HUES6 (cell line): ENCODE measurements around the gene ZNF302.

Source experiments
- H3K27ac ChIP-seq: 2 replicates; pipeline ENCODE4 v1.7.0; 2013; ENCODE audit warnings: low read depth, mild to moderate bottlenecking, low read length, inconsistent platforms
- H3K27me3 ChIP-seq: 2 replicates; pipeline ENCODE4 v1.6.1; 2013; ENCODE audit warnings: low read length; ENCODE audit not compliant: control insufficient read depth, insufficient read depth
- H3K36me3 ChIP-seq: 2 replicates; pipeline ENCODE4 v1.6.1; 2013; ENCODE audit warnings: low read length; ENCODE audit not compliant: control insufficient read depth, insufficient read depth
- H3K4me1 ChIP-seq: 2 replicates; pipeline ENCODE4 v1.6.1; 2013; ENCODE audit warnings: low read length; ENCODE audit not compliant: control insufficient read depth, insufficient read depth
- H3K4me3 ChIP-seq: 2 replicates; pipeline ENCODE4 v1.5.1; 2013; ENCODE audit warnings: low read depth, low read length
- H3K9ac ChIP-seq: one replicate; pipeline ENCODE4 v1.6.1; 2013; ENCODE audit warnings: mild to moderate bottlenecking, low read length
- H3K9me3 ChIP-seq: 2 replicates; pipeline ENCODE4 v1.6.1; 2013; ENCODE audit warnings: low read depth, low read length; ENCODE audit not compliant: control insufficient read depth, insufficient read depth

The ZNF302 gene

DNA sequence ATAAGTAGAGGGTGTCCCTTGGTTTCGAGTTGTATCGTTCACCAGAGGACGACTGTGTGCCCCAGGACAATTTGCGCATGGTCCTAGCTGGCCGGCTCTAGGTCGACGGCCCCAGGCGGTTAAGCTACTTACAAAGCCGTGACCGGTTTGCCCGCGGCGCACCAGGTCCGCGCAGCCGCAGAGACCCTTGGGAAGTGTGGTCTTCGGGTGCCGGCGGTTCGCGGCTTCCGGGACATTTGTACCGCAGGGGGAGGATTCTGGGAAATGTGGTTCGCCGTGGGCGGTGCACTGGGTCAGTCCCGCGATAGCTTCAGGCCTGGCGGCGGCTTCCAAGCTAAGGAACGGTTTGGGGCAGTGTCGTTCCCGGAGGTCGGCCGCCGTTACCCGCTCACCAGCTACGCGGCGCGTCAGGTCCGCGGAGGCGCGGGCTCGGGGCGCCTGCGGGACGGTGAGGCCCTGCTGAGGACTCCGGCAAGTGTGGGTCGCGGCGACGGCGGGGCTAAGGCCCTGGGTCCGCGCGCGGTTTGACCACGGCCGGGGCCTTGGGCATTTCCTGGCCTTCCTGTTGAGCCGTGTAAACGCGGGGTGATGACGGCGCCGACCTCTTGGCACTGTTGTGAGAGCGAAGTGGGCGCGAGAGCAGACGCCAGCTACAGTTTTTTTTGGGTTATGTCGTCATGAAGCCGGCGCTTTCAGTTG, at the start of gene ZNF302:
ZNF302 (plus strand) TSS at position 293 of the 699 bp plus-strand sequence. CDS start 1,127 bp downstream, outside the sequence.
- H3K27me3 ChIP-seq = peaks cover under 1% of the 10 kb centered on the region; the same call in 1 of the 2 replicates

DNA sequence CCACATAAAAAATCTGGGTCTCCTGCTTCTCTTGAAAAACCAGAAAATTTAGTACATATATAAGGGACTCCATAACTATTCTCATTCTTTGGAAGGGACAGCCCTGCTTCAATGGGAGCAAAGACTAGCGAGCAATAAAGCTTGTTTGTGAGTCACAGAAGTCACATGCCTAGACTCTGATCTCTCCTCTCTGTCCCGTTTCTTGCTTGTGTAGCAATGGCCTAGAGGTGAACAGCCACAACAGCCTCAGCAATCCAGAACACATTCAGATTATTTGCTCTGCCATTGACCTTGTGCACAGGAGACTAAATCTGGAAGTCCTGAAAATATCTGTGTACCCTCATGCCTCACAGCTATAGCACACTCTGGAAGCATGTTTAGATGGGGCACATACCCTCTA, 43.7 kb upstream of the ZNF302 start:
- Histone ChIP-seq H3K27ac (no peak overlapping the region), H3K4me1 (no peaks in the 10 kb centered on the region), H3K27me3 (no peaks in the 10 kb centered on the region), H3K36me3 (no peaks in the 10 kb centered on the region), H3K9ac (no peak overlapping the region), H3K9me3 (peaks cover 34% of the 10 kb centered on the region), H3K4me3 (no peak overlapping the region)

More for the DNA sequence above, at the start of gene ZNF302:
- Histone ChIP-seq H3K36me3 (peaks cover 31% of the 10 kb centered on the region), H3K27ac (peak within 1 kb of the TSS; percentile 92), H3K9me3 (peaks cover 3% of the 10 kb centered on the region; the same call in 1 of the 2 replicates), H3K4me1 (no peaks in the 10 kb centered on the region), H3K4me3 (peak within 1 kb of the TSS; percentile 95), H3K9ac (peak within 1 kb of the TSS; percentile 93)

DNA sequence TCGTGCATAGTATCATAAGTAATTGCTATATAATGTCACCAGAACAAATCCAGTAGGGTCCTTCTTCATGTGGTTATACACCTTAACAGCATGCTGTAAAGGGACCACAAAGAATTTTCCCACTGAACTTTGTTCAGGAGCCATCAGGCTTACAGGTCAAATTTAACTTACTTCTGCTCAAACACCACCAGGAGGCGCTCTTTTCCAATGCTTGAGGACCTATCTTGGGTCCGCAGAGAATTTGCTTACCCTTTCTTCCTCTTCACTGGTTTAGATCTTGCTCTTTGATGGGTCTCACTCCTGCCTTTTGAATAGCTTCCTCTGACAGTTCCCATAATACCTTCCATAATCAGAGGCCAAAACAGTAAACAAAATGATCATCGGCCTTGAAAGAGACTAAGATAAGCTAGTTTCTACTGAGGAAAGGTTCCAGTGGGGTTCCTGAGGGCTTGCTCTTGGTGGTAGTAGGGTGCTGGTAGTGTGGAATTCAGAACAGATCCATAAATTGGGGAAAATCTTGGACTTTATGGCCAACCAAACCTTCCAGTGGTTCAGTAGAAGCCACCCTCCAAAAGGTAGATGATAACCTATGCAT, 37.9 kb upstream of the ZNF302 start:
- Histone ChIP-seq H3K9ac (no peak overlapping the region), H3K4me1 (no peaks in the 10 kb centered on the region), H3K27ac (no peak overlapping the region), H3K9me3 (peaks cover 16% of the 10 kb centered on the region), H3K4me3 (no peak overlapping the region), H3K27me3 (no peaks in the 10 kb centered on the region), H3K36me3 (no peaks in the 10 kb centered on the region)

DNA sequence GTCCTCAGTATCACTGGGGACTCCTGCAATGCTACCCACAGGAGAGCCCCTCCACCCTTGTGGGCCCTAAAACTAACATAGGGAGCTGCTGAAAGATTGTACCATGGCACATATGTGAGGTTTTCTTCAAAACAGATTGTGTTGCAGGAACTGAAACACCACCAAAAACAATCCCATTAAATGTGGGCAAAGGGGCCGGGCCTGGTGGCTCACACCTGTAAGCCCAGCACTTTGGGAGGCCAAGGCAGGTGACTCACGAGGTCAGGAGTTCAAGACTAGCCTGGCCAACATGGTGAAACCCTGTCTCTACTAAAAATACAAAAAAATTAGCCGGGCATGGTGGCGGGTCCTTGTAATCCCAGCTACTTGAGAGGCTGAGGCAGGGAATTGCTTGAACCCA, 35.2 kb upstream of the ZNF302 start:
- Histone ChIP-seq H3K9ac (no peak overlapping the region), H3K4me3 (no peak overlapping the region), H3K36me3 (no peaks in the 10 kb centered on the region), H3K27me3 (no peaks in the 10 kb centered on the region), H3K4me1 (no peaks in the 10 kb centered on the region), H3K9me3 (no peaks in the 10 kb centered on the region), H3K27ac (no peak overlapping the region)

DNA sequence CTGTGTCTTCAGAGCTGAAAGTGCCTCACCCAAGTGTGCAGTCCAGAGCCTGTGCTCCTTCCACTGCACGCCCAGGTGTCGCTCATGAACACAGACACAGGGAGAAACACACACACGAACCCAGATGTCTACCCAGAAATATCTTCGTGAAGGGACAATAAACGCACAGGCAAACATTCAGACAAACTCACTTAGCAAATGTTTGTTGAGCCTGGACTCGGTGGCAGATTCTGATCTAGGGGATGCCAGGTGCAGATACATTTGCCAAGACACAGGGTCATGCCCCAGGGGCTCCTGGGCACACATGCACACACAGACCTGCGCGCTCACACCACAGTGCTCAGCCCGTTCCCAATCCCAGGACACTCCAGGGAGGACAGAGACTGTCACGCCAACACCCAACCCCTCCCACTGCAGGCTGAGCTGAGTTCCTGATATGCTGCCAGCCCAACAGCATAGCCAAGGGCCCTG, 32.5 kb upstream of the ZNF302 start:
- Histone ChIP-seq H3K4me3 (no peak overlapping the region), H3K27me3 (no peaks in the 10 kb centered on the region), H3K4me1 (no peaks in the 10 kb centered on the region), H3K9me3 (peaks cover 4% of the 10 kb centered on the region; the same call in 1 of the 2 replicates), H3K36me3 (no peaks in the 10 kb centered on the region), H3K27ac (no peak overlapping the region), H3K9ac (no peak overlapping the region)

DNA sequence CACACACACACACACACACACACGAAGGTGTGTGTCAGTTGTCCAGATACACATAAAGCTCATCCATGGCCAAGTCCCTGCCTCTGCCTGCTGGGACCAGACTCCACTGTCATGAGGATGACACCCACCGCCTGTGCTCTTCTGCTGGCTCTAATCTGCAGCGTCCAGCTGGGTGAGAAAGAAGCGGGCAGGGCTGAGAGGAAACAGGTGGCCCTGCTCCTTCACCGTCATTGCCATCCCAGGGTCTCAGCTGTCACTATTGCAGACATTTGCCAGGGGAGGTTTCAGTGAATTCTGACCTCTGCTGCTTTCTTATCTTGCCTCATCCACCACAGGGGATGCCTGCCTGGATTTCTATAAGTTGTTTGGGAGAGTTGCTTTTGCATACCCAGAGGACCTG, 31.9 kb upstream of the ZNF302 start:
- no peaks in the 10 kb centered on the region for H3K27me3 ChIP-seq
- H3K36me3 ChIP-seq = no peaks in the 10 kb centered on the region
- H3K4me1 ChIP-seq = no peaks in the 10 kb centered on the region
- H3K9me3 ChIP-seq = peaks cover 4% of the 10 kb centered on the region; the same call in 1 of the 2 replicates
- no peak overlapping the region for H3K27ac ChIP-seq
- H3K9ac ChIP-seq = no peak overlapping the region
- H3K4me3 ChIP-seq = no peak overlapping the region

DNA sequence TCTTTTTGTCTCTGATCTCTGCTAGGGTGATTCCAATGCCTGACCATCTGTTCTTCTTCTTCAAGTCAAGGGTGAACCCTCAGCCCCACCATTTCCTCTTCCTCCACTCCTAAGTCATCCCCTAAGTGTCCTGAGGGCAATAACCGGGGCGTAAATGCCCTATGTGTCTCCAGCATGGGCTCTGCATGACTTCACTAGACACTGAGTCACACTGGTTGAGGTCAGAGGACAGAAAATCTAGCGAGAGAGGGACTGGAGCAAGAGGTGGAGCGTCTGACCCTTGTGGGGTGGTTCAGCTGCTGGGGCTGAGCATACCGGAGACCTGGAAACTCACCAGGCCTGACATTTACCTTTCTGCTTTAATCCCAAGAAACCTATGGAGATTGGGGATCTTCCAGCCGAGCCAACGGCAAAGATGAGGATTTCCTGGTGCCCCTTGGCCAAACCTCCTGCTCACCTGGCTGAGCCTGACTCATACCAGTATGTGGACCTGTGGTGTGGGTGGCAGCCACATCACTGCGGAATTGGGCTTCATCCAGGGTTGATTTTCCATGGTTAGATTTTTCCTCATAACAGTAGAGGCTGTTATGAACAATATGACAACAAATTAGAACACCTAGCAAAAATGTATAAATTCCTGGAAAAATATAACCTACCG, 27.5 kb upstream of the ZNF302 start:
- Histone ChIP-seq H3K36me3 (no peaks in the 10 kb centered on the region), H3K27me3 (no peaks in the 10 kb centered on the region), H3K4me3 (no peak overlapping the region), H3K9ac (no peak overlapping the region), H3K4me1 (no peaks in the 10 kb centered on the region), H3K9me3 (peaks cover 19% of the 10 kb centered on the region), H3K27ac (no peak overlapping the region)

DNA sequence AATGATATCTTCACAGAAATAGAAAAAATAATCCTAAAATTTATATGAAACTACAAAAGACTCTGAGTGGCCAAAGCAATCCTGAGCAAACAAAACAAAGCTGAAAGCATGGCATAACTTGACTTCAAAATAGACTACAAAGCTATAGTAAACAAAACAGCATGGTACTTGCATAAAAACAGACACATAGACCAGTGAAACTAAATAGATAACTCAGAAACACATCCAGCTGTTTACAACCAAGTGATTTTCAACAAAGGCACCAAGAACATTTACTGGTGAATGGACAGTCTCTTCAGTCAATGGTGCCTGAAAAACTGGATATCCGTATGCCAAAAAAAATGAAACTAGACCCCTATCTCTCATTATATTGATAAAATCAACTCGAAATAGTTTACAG, 25.7 kb upstream of the ZNF302 start:
- no peak overlapping the region for H3K27ac ChIP-seq
- no peaks in the 10 kb centered on the region for H3K4me1 ChIP-seq
- H3K9me3 ChIP-seq = peaks cover 19% of the 10 kb centered on the region
- no peaks in the 10 kb centered on the region for H3K27me3 ChIP-seq
- H3K9ac ChIP-seq = no peak overlapping the region
- H3K4me3 ChIP-seq = no peak overlapping the region
- H3K36me3 ChIP-seq = no peaks in the 10 kb centered on the region

DNA sequence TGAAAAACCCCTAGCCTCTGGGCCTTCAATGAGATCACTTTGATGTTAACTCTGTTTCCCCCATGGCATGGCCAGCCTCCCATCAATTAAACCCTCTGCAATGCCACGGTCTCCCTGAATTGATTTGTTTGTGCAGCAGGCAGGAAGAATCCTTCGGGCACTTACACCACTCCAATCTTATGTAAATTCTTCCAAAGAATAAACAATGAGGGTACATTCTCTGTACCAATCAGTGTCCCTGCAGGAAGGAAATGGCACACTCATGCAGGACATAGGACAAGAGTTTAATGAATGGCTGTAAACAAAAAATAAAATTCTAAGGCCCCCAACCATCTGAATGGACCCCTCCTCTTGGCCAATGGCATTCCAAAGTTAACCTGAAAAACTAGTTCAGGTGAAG, 22.7 kb upstream of the ZNF302 start:
- H3K4me3 ChIP-seq = no peak overlapping the region
- no peaks in the 10 kb centered on the region for H3K36me3 ChIP-seq
- no peaks in the 10 kb centered on the region for H3K27me3 ChIP-seq
- no peaks in the 10 kb centered on the region for H3K4me1 ChIP-seq
- no peak overlapping the region for H3K9ac ChIP-seq
- H3K9me3 ChIP-seq = peaks cover 16% of the 10 kb centered on the region
- H3K27ac ChIP-seq = no peak overlapping the region

DNA sequence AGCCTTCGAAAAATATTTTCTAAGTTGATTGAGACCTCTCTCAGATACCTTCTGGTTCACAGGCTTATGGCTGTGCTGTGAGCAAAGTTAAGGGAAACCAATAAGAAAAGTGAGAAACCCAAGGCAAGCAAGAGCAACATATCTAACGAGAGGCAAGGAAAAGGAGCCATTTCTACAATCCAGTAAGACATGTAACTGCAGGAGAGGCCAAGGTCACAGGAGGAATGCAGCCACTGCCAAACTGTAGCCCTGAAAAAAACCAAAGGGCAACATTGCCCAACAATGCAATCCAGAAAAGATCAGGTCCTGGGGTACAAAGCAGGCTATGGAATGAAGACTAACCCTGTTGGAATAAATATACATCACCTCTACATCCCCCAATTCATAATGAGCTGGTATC, 21.8 kb upstream of the ZNF302 start:
- H3K4me1 ChIP-seq = no peaks in the 10 kb centered on the region
- H3K4me3 ChIP-seq = no peak overlapping the region
- no peaks in the 10 kb centered on the region for H3K36me3 ChIP-seq
- no peaks in the 10 kb centered on the region for H3K27me3 ChIP-seq
- H3K27ac ChIP-seq = no peak overlapping the region
- H3K9me3 ChIP-seq = peaks cover 14% of the 10 kb centered on the region
- no peak overlapping the region for H3K9ac ChIP-seq

DNA sequence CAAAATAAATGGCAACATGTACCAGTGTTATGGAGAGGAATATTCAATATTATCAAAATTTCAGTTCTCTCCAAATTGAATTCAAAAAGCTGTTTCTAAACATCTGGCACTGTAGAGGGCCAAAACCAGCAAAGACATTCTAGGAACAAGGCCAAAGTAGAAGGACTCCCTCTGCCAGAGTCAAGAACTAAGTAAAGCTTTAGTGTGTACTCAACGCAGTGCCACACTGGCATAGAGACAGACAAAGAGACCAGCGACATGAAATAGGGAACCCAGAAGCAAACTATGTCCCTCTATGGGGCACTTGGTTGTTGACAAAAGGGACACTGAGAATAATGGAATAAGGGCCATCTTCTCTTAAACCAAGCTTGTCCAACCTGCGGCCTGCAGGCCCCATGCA, 16.1 kb upstream of the ZNF302 start:
- H3K27ac ChIP-seq = no peak overlapping the region
- H3K9ac ChIP-seq = no peak overlapping the region
- no peaks in the 10 kb centered on the region for H3K27me3 ChIP-seq
- no peaks in the 10 kb centered on the region for H3K36me3 ChIP-seq
- H3K9me3 ChIP-seq = no peaks in the 10 kb centered on the region
- no peaks in the 10 kb centered on the region for H3K4me1 ChIP-seq
- H3K4me3 ChIP-seq = no peak overlapping the region
